ENCODE measurements around the gene RPRD2.

DNA sequence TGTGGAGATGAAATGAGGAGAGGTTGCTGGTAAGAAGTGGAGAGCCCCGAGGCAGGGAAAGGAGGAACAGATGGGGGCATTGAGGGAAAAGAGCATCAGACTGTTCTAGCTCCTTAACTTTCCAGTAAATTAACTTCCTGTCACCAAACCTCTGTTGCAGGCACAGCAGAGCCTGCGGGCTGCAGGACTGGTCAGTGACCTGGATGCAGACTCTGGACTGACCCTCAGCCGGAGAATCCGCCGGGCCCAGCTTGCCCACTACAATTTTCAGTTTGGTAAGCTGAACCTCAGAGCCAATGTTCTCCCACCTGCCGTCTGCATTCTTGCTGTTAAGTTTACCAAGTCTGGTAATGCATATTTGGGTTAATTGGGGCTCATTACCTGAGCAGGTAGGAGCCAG is 141.5 kb downstream of the RPRD2 start:
- no peak for TF ChIP-seq POLR2A (IDR thresholded peaks at IDR 0.05)
- TF ChIP-seq, protein P1, sequence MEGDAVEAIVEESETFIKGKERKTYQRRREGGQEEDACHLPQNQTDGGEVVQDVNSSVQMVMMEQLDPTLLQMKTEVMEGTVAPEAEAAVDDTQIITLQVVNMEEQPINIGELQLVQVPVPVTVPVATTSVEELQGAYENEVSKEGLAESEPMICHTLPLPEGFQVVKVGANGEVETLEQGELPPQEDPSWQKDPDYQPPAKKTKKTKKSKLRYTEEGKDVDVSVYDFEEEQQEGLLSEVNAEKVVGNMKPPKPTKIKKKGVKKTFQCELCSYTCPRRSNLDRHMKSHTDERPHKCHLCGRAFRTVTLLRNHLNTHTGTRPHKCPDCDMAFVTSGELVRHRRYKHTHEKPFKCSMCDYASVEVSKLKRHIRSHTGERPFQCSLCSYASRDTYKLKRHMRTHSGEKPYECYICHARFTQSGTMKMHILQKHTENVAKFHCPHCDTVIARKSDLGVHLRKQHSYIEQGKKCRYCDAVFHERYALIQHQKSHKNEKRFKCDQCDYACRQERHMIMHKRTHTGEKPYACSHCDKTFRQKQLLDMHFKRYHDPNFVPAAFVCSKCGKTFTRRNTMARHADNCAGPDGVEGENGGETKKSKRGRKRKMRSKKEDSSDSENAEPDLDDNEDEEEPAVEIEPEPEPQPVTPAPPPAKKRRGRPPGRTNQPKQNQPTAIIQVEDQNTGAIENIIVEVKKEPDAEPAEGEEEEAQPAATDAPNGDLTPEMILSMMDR (IDR thresholded peaks at IDR 0.05) = no peak

Data from body of pancreas (tissue), 4 donors.